A549 (cell line): ENCODE data around the gene UNC5B. TPM values are rescaled to one million over a fixed set of nuclear protein-coding genes. Genes with fewer than 3 reads are reported as not detected.

Source experiments
- ATAC-seq, 2 experiments: fragments of 200-7000 bp in 1 of 2; fragments of >200 bp in 1 of 2; cut with Nextera tagmentation in 1 of 2; cut with Tn5 transposase in 1 of 2; 3 replicates each; pipeline versions ENCODE4 v1.8.0 to v1.9.1; 2018 to 2020; ENCODE audit warnings: mild to moderate bottlenecking in 1 of 2, moderate library complexity in 1 of 2
- CTCF ChIA-PET: fragments of 300-600 bp; sonication (Branson Sonifier 250); formaldehyde crosslinking; extraction: SDS; loops from one replicate; lab custom pipeline; 2021; ENCODE audit warnings: antibody characterized with exemption, inconsistent platforms; lab: Yijun Ruan, JAX
- POLR2A ChIA-PET: fragments of 350-600 bp; formaldehyde crosslinking; extraction: SDS; loops from one replicate; lab custom pipeline; 2021; ENCODE audit warnings: antibody characterized with exemption, inconsistent platforms; lab: Yijun Ruan, JAX
- DNase-seq, 2 experiments: peaks; one replicate each; pipeline versions ENCODE4 v3.0.0 to v3.0.0-alpha.2; 2011 to 2016; ENCODE audit warnings: low read depth in 1 of 2, low spot score in 1 of 2
- FAIRE-seq: peaks from 2 replicates; lab custom pipeline; 2011; peaks lifted over from hg19 to GRCh38; lab: Jason Lieb, UNC
- H3K27ac ChIP-seq, 2 experiments: fragments of >200 bp; sonication (Bioruptor Twin); formaldehyde crosslinking; 3 replicates each; pipeline ENCODE4 v1.5.1; 2016 to 2017
- H3K4me1 ChIP-seq: fragments of >200 bp; sonication (Bioruptor Twin); formaldehyde crosslinking; 3 replicates; pipeline ENCODE4 v1.6.1; 2016
- H3K4me2 ChIP-seq: fragments of >200 bp; sonication (Bioruptor Twin); formaldehyde crosslinking; 3 replicates; pipeline ENCODE4 v1.6.1; 2016
- H3K4me3 ChIP-seq: fragments of >200 bp; sonication (Bioruptor Twin); formaldehyde crosslinking; 3 replicates; pipeline ENCODE4 v1.5.1; 2016
- H3K9me3 ChIP-seq: fragments of >200 bp; sonication (Bioruptor Twin); formaldehyde crosslinking; 3 replicates; pipeline ENCODE4 v1.6.1; 2016
- CBX8 ChIP-seq: fragments of 200-600 bp; sonication (generic); IDR thresholded peaks from 2 replicates; pipeline ENCODE4 v1.6.1; 2016
- CHD2 ChIP-seq: fragments of 150-350 bp; IDR thresholded peaks from 2 replicates; pipeline ENCODE4 v1.6.1; 2014; ENCODE audit warnings: low read length; ENCODE audit not compliant: partially characterized antibody
- CTCF ChIP-seq: fragments of >200 bp; sonication (Bioruptor Twin); formaldehyde crosslinking; IDR thresholded peaks from 3 replicates; pipeline ENCODE4 v1.5.1; 2016
- EHF ChIP-seq: fragments of 250-450 bp; sonication (Bioruptor Pico); IDR thresholded peaks from 2 replicates; pipeline ENCODE4 v1.5.0; 2020; ENCODE audit warnings: mild to moderate bottlenecking
- GATA3 ChIP-seq: IDR thresholded peaks from 2 replicates; pipeline ENCODE4 v1.6.1; 2012; ENCODE audit warnings: borderline replicate concordance
- HMGXB4 ChIP-seq: fragments of 250-450 bp; sonication (Bioruptor Pico); IDR thresholded peaks from 2 replicates; pipeline ENCODE4 v1.5.0; 2021; ENCODE audit warnings: mild to moderate bottlenecking, moderate library complexity, borderline replicate concordance
- HOXB13 ChIP-seq: fragments of 250-450 bp; sonication (Bioruptor Pico); IDR thresholded peaks from 2 replicates; pipeline ENCODE4 v1.5.0; 2020; ENCODE audit warnings: low read depth, mild to moderate bottlenecking, moderate library complexity
- HOXB5 ChIP-seq: fragments of 250-450 bp; sonication (Bioruptor Pico); IDR thresholded peaks from 2 replicates; pipeline ENCODE4 v1.5.0; 2020; ENCODE audit warnings: mild to moderate bottlenecking, moderate library complexity
- NFE2L2 ChIP-seq: fragments of 150-350 bp; conservative IDR thresholded peaks from 2 replicates; pipeline ENCODE4 v1.6.1; 2014; ENCODE audit warnings: low read length
- PHF8 ChIP-seq: fragments of 200-600 bp; sonication (generic); IDR thresholded peaks from 2 replicates; pipeline ENCODE4 v1.6.1; 2016; ENCODE audit warnings: low read depth, mild to moderate bottlenecking, antibody characterized with exemption, moderate library complexity, borderline replicate concordance
- REST ChIP-seq: fragments of 200-600 bp; sonication (generic); IDR thresholded peaks from 2 replicates; pipeline ENCODE4 v1.6.1; 2016; ENCODE audit warnings: antibody characterized with exemption, mild to moderate bottlenecking, moderate library complexity
- RNF2 ChIP-seq: fragments of 200-600 bp; sonication (generic); IDR thresholded peaks from 2 replicates; pipeline ENCODE4 v1.6.1; 2016; ENCODE audit warnings: low read depth, mild to moderate bottlenecking, antibody characterized with exemption, moderate library complexity, borderline replicate concordance
- SMC3 ChIP-seq: fragments of >200 bp; sonication (Bioruptor Twin); formaldehyde crosslinking; IDR thresholded peaks from 3 replicates; pipeline ENCODE4 v1.6.1; 2018; ENCODE audit warnings: inconsistent platforms
- SREBF2 ChIP-seq: fragments of 450-650 bp; IDR thresholded peaks from 2 replicates; pipeline ENCODE4 v1.6.1; 2014; ENCODE audit warnings: mild to moderate bottlenecking, moderate library complexity
- TP53 ChIP-seq: fragments of 250-450 bp; sonication (Bioruptor Pico); IDR thresholded peaks from 2 replicates; pipeline ENCODE4 v1.5.0; 2021; ENCODE audit warnings: mild to moderate bottlenecking, moderate library complexity
- ZC3H11A ChIP-seq: fragments of 450-650 bp; IDR thresholded peaks from 2 replicates; pipeline ENCODE4 v1.6.1; 2014; ENCODE audit warnings: antibody characterized with exemption, mild to moderate bottlenecking
- ZNF302 ChIP-seq: fragments of 250-450 bp; sonication (Bioruptor Pico); IDR thresholded peaks from 2 replicates; pipeline ENCODE4 v1.9.0; 2021; ENCODE audit warnings: inconsistent platforms, mild to moderate bottlenecking, moderate library complexity
- WGBS: methylation state at CpG from one replicate; pipeline ENCODE4 v1.1.6; 2017; ENCODE audit errors: missing lambda C conversion rate; 5-methylcytosine and 5-hydroxymethylcytosine counted together
- polyA plus RNA-seq, 4 experiments: library from polyadenylated mRNA; depleted of rRNA in 3 of 4; stranded (reverse); fragments of >200 nt; fragmentation: RNase III in 1 of 4; extraction: RNeasy Plus Mini Kit Qiagen cat#74134 plus additional on column Dnase treatment in 1 of 4; gene quantifications; 2 replicates in 3 of 4; 3 replicates in 1 of 4; pipeline ENCODE4 v1.2.3, GENCODE V29; 2011 to 2017

The UNC5B gene
- polyA plus RNA-seq, 2 of the 4 experiments (the other 2 are of a cell fraction) = 0.14 to 1.0 TPM

GRCh38 chr10:71264345-71265200, 52.2 kb downstream of the UNC5B start:
- TF ChIP-seq CHD2 = no peak
- no peak for TF ChIP-seq EHF (CRISPR knock-in tag)
- no peak overlapping the region for H3K4me3 ChIP-seq
- ChIA-PET CTCF (interaction anchor here (0.8 to 25.1 kb wide), 9 partner anchors 17 to 714 kb away, joined by 3 to 362 read pairs (median 4); no protein-coding TSS in a partner anchor), POLR2A (no interaction called here)
- FAIRE-seq (no peak), ATAC-seq (no peak), DNase-seq (no peak)
- H3K4me1 ChIP-seq = peaks cover 16% of the 10 kb centered on the region; the same call in 2 of the 3 replicates
- H3K27ac ChIP-seq = no peak overlapping the region; a peak in 1 of 6 replicates
- no peak overlapping the region for H3K4me2 ChIP-seq
- WGBS = 77% methylated on average over 16 of the region's 16 CpGs
- H3K9me3 ChIP-seq = no peaks in the 10 kb centered on the region

- H3K4me2 ChIP-seq = no peak overlapping the region
- DNase-seq = no peak
- no peak overlapping the region for H3K4me3 ChIP-seq
- FAIRE-seq = no peak
- POLR2A ChIA-PET = no interaction called here
- no peaks in the 10 kb centered on the region for H3K9me3 ChIP-seq
- no peak for ATAC-seq
- H3K27ac ChIP-seq = peak overlapping the region in 1 of 2 experiments; percentile 68; a peak in 3 of 6 replicates
- CTCF ChIA-PET = interaction anchor here (0.8 to 25.1 kb wide), 7 partner anchors 13 to 715 kb away, joined by 3 to 362 read pairs (median 4); no protein-coding TSS in a partner anchor
- no peak for TF ChIP-seq PHF8
- WGBS = 74% methylated on average over 9 of the region's 9 CpGs
- peaks cover 16% of the 10 kb centered on the region; the same call in 2 of the 3 replicates for H3K4me1 ChIP-seq
Measured at GRCh38 chr10:71265201-71265575, 52.8 kb downstream of the UNC5B start.

GRCh38 chr10:71265618-71266146, 53.3 kb downstream of the UNC5B start:
- ATAC-seq (no peak), FAIRE-seq (no peak), DNase-seq (no peak)
- WGBS = 79% methylated on average over 9 of the region's 9 CpGs
- Histone ChIP-seq H3K4me3 (no peak overlapping the region), H3K9me3 (no peaks in the 10 kb centered on the region), H3K27ac (peak overlapping the region; percentile 68 to 72; a peak in 5 of 6 replicates), H3K4me1 (peaks cover 16% of the 10 kb centered on the region; the same call in 2 of the 3 replicates), H3K4me2 (peak overlapping the region; percentile 23; the same call in 1 of the 3 replicates)
- no peak for TF ChIP-seq RNF2
- TF ChIP-seq CBX8 = no peak
- no peak for TF ChIP-seq CTCF
- no peak for TF ChIP-seq HOXB5 (CRISPR knock-in tag)
- POLR2A ChIA-PET = no interaction called here
- CTCF ChIA-PET = interaction anchor here (1.0 to 25.1 kb wide), 7 partner anchors 12 to 716 kb away, joined by 3 to 362 read pairs (median 3); no protein-coding TSS in a partner anchor

- ChIA-PET CTCF (interaction anchor here (1.0 to 25.1 kb wide), 10 partner anchors 10 to 717 kb away, joined by 3 to 362 read pairs (median 4); no protein-coding TSS in a partner anchor), POLR2A (no interaction called here)
- H3K9me3 ChIP-seq = no peaks in the 10 kb centered on the region
- peaks cover 16% of the 10 kb centered on the region; the same call in 2 of the 3 replicates for H3K4me1 ChIP-seq
- ATAC-seq (0 out of 6 replicates have a peak, but pooled peaks of 1 of the 2 experiments have one; percentile 31), DNase-seq (peak in 1 of 2 experiments; percentile 16), FAIRE-seq (no peak)
- WGBS = 65% methylated on average over 7 of the region's 18 CpGs
- H3K4me3 ChIP-seq = no peak overlapping the region
- H3K4me2 ChIP-seq = peak overlapping the region; percentile 23; the same call in 1 of the 3 replicates
- peak overlapping the region; percentile 68 to 72; a peak in 5 of 6 replicates for H3K27ac ChIP-seq
- TF ChIP-seq PHF8 (no peak), HOXB13 (CRISPR knock-in tag) (no peak), ZC3H11A (no peak), EHF (CRISPR knock-in tag) (no peak), TP53 (no peak), ZNF302 (no peak), GATA3 (no peak), NFE2L2 (no peak), CHD2 (no peak), REST (no peak), SMC3 (no peak), SREBF2 (no peak), HMGXB4 (CRISPR knock-in tag) (no peak), RNF2 (no peak)
Measured at GRCh38 chr10:71266147-71266917, 54.0 kb downstream of the UNC5B start.
